ENCODE results near the gene GPR35.

The GPR35 gene, protein sequence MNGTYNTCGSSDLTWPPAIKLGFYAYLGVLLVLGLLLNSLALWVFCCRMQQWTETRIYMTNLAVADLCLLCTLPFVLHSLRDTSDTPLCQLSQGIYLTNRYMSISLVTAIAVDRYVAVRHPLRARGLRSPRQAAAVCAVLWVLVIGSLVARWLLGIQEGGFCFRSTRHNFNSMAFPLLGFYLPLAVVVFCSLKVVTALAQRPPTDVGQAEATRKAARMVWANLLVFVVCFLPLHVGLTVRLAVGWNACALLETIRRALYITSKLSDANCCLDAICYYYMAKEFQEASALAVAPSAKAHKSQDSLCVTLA

DNA sequence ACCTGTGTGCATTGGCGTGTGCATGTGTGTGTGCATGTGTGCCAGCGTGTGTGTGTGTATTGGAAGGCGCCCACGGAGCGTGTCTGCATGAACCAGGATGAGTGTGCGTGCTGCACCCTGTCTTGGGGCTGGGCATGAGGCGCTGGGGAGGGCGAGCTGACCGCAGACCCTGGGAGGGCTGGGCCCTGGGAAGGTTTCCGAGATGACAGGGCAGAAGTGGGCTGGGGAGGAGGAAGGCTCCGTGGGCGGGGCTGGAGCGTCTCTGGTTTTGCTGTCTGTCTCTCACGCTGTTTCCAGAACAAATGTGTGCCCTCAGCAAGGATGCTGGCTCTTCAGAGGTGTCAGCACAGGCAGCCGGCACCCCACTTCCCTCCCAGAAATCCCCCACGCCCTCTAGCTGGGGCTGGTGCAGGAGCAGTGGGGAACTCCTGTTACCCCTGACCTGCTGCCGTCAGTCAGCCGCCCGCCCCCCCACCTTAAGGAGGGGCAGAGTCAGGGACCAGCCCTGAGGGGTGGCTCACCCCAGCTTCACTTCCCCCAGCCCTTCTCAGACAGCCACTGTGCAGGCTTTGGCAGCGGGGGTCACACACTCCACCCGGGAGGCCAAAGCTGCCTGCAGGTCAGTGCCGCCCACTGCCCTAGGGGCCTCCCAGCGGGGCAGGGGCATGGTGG lies at the start of gene GPR35:
TSS of gene GPR35 (plus strand) at position 531 of the 672 bp plus-strand sequence. CDS start 4,473 bp downstream, outside the sequence.
- peak; percentile 38 to 79 (median 64) for DNase-seq

DNA sequence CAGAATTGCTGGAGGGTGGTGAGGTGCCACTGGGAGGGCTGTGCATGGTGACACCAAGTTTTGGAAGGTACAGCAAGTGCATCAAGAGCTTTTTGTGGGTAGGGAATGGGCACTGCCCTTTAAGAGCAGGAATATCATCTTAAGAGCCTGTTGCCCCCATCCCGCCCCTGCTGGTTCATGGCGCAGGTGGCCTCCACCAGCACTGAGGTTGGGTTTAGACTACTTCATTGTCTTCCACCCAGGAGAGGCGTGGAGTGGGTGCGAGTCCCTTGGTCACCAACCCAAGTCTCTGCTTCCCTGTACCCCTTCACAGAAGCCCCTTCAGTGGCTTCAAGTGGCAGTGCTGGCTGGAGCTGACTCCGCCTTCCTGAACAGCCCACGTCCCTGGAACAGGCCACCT lies 49.2 kb upstream of the GPR35 start:
- no peak for DNase-seq

DNA sequence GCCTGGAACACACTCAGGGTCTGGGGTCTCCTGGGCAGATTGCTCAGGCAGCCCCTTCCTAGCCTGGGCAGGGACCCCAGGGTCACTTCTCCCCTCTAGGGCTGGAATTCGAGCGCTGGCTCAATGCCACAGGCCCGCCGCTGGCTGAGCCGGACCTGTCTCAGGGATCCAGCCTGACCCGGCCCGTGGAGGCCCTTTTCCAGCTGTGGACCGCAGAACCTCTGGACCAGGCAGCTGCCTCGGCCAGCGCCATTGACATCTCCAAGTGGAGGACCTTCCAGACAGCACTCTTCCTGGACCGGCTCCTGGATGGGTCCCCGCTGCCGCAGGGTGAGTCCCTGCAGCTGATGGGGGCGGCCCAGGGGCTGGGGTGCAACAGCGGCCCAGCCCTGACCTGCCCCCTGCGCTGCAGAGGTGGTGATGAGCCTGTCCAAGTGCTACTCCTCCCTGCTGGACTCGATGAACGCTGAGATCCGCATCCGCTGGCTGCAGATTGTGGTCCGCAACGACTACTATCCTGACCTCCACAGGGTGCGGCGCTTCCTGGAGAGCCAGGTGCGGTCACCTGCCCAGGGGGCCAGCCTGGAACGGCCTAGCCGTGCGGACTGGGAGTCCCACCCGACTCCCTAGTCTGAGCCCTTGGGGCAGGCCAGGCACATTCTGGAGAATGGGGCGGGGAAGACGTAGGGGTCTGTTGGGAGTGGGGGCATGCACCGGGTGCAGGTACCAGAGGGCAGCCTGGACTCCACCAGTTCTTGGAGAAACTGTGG lies 48.7 kb upstream of the GPR35 start:
- no peak for DNase-seq

DNA sequence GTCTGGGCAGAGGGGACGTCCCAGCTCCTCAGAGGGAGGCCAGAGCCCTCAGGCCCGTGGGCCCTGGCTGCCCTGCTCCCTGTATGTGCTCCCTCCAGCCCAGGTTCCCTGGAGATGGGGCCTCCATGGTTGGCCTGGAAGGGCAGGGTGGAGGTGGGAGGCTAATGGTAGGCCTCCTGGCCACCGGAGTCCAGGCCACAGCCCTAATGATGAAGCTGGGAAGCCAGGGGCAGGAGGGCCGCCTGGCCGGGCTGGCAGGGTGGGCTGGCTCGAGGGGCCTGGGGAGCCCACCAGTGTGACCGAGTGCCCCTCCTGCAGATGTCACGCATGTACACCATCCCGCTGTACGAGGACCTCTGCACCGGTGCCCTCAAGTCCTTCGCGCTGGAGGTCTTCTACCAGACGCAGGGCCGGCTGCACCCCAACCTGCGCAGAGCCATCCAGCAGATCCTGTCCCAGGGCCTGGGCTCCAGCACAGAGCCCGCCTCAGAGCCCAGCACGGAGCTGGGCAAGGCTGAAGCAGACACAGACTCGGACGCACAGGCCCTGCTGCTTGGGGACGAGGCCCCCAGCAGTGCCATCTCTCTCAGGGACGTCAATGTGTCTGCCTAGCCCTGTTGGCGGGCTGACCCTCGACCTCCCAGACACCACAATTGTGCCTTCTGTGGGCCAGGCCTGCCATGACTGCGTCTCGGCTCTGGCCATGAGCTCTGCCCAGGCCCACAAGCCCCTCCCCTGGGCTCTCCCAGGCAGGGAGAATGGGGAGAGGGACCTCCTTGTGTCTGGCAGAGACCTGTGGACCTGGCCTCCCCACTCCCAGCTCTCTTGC lies 47.8 kb upstream of the GPR35 start:
- DNase-seq, result no peak

DNA sequence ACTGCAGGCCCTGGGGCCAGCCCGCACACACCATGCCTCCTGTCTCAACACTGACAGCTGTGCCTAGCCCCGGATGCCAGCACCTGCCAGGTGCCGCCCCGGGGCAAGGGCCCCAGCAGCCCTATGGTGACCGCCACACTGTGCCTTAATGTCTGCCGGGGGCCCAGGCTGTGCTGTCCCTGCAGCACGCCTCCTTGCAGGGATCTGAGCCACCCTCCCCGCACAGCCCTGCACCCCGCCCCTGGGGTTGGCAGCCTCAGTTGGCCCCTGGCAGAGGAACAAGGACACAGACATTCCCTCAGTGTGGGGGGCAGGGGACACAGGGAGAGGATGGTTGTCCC lies 47.2 kb upstream of the GPR35 start:
- no peak for DNase-seq

DNA sequence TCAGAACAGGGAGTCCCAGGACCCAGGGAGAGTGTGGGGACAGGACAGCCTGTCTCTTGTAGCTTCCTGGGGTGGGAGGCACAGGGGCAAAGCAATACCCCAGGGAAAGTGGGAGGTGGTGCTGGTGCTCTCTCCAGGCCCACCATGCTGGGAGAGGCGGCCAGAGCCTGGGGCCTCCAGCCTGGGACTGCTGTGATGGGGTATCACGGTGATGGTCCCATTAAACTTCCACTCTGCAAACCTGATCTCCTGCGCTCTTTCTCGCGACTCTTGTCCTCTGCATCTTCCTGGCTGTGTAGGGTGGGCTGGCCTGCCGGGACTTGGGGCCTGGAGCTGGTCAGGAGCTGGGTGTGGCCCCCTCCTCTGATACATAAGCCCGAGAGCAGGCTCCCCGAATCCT lies 46.8 kb upstream of the GPR35 start:
- DNase-seq, result no peak

DNA sequence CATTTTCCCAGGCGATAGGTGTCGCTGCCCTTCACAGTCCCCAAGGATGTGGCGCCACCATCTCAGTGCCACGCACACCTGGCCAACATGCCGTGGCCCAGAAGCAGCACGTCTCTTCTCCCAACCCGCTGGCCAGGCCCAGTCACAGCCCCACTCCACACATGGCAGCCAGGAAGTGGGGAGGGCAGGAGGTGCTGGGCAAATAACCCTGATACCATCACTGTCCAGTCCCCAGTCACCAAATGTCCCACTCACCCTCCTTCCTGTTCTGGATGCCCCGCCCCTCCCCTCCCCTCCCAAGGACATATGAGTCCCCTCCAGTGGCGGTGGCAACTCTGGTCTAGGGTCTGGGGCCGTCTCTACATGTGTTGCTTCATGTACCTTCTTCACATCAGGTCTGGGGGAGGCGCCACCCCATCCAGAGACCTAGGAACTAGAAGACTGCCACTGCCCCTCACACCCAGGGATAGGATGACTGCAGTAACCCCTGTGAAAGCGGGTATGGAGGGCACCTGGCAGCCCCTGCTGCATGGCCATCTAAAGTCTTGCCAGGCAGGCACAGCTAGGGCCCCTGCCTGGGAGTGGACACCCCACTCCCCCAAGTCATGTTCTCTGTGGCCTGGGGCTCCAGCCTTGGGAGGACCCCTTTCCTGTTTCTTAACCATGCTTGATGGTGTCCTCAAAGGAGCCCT lies 46.1 kb upstream of the GPR35 start:
- no peak for DNase-seq

DNA sequence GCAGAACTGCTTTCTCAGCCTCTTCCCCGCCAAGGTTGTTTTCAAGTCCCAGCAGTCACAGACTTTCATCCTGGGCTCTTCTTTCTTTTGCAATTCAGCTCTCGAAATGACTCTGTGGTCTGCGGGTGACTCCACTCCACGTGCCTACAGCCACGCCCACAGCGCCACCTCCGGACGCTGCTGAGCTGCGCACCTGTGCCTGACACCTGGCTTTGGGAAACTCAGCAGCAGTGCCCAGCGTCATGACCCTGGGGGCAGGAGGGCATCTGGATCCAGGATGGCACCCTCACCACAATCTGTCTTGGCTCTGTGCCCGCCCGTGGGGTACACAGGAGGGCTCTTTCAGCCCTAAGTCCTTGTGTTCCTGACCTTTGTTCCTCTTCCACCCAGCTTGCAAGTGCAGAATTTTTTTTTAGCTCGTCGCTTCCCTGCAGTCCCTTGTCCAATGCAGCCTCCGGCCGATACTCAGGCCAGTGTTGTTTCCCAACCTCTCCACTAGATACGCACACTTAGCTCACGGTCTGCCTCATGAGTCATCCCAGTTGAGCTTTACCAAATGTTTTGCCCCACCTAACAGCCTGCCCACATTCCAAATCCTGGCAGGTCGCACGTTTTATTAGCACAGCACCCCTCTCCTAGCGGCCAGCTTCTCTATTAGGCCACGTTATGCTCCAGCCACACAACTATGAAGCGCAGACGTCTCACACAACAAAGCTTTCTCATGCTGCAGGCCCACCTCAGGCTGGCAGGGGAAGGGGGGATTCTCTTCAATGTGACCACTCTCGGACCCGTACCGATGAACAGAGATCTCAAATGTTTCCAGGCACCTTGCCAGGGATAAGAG lies 45.3 kb upstream of the GPR35 start:
- peak; percentile 45 to 72 (median 60) for DNase-seq

DNA sequence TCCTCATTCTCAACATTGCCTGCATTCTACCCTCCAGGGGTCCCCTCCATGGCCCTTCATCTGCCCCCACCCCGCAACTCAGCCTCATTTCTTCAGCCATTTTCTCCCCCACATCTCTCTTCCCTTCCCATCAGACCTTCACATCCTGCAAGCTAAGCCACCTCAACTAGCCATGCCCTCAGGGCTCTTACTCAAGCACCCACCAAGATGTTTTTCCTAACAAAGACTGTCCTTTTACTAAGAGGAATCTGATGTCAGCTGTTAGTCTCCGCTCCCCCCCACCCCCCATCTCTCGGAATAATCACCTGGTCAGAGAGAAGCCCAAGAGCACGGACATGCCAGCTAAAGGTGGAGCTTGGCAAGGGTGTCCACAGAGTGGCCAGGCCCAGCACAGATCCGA lies 43.5 kb upstream of the GPR35 start:
- DNase-seq, result no peak

DNA sequence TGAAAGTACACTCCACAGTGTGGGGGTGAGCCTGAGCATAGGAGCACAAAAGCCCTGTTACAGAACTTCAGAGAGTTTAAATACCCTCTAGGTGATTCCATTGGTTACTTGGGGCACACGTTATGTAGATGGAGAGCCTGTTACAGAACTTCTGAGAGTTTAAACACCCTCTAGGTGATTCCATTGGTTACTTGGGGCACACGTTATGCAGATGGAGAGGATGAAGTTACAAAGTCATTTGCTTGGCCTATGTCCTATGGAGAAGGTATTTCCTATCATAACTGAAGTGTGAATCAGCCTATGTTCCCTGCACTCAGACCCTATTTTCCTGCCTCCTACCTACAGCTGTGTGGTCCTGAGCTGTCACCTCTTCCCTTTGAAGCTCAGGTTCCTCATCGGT lies 42.5 kb upstream of the GPR35 start:
- DNase-seq, result no peak

DNA sequence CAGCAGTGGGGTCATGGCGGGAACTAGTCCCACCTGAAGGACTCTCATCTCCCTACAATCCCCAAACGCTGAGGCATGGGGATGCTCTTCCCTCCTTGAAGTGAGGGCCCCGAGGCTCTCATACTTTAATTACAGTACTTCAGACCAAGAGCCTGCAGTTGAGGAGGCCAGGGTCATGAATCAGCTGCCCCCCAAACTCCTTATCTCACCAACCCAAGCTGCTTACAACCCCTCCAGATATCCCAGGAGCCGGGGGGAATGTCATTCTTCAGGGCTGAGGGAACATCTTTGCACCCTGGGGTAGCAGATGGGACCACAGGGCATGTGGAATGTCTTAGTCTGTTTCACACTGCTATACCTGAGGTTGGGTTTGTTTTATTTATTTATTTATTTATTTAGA lies 41.5 kb upstream of the GPR35 start:
- DNase-seq, result no peak

DNA sequence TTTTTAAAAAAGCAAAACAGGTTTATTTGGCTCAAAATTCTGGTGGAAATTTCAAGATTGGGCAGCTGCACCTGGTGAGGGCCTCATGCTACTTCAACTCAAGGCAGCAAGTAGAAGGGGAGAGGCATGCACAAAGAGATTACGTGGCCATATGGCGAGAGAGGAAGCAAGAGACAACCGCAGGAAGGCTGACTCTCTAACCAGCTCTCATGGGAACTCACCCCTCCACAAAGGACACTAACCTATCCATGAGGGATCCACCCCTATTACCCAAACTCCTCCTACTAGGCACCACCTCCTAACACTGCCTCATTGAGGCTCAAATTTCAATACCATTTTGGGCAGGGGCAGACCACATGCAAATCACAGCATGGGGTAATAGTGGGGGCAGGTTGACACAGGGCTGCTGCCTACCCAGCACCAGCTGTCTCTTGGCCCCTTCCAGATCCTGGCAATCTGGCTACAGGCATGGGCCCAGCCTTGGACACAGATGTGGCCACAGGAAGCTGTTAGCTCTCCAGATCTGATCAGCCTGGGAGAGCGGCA lies 40.7 kb upstream of the GPR35 start:
- no peak for DNase-seq

DNA sequence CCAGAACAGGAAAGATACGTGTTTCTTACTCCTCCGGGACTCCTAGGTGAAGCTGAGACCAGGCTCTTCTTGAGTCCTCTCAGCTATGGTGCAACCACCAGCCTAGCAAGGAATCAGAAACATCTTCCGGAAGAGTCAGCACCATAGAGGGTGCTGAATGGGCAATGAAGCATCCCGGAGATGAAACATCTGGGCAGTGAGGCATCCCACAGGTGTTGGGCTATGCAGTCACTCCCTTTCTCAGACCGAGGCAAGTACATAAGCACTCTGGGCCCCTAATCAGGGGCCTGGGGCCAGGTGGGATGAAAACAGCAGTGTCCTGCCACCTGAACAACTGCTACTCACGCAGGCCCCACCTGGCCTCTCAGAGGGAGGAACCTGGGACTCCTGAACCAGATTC lies 40.2 kb upstream of the GPR35 start:
- no peak for DNase-seq

DNA sequence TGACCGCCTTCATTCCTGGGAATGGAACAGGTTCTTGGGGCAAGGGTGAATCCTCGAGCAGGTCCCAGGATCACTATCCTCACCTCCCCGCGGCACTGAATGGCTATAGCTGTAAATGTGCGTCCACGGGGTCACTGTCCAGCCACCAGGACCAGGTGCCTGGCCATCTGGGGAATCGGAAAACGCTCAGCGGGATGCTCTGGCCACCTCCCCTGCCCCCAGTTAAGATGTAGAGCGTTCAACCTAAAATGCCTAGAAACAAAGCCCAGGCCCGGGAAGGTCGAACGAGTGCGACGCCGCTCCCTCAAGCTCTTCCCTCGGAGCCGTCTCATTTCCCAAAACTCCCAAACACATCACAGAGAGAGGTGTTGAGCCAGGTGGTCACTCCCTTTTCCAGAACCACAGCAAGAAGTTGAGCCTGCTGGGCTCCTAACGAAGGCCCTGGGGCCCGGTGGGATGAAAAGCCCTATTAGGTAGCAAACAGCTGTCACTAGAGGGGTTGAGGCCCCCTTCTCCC lies 39.5 kb upstream of the GPR35 start:
- no peak for DNase-seq

DNA sequence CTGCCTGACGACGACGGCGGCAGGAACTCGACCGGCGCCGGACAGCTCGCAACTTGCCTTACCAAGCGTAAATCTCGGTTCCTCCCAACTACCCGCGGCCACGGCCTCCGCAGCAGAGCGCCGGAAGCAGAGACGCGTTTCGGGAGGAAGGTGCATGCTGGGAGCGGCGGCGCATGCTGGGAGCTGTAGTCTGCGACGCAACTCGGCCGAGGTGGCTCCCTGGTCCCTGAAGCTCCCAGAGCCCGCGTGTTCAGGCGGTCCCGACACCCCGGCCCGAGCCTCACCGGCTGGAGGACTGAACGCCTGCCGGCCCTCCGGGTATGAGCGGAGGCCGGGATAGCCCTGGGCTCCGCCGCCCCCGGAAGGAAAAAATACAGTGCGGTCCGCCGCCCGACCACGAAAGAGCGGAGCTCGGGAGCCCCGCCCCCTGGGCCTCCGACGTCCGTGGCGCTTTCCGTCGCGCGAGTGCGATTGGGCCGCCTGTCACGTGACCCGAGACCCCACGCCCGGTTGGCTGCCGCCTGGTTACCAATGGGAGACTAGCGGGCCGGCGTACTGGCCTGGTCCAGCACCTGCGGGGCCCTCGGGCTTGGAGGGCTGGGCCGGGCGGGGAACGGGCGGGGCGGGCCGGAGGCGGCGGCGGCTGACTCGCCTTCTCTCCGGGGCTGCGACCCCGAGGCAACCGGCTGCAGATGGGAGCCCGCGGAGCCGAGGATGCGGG lies 38.9 kb upstream of the GPR35 start, which contains the start of gene CAPN10:
TSS of gene CAPN10 (plus strand) at position 537 of the 721 bp plus-strand sequence. CDS start at position 715, 178 bp downstream.
- DNase-seq, result peak; percentile 89 to 99 (median 95)

DNA sequence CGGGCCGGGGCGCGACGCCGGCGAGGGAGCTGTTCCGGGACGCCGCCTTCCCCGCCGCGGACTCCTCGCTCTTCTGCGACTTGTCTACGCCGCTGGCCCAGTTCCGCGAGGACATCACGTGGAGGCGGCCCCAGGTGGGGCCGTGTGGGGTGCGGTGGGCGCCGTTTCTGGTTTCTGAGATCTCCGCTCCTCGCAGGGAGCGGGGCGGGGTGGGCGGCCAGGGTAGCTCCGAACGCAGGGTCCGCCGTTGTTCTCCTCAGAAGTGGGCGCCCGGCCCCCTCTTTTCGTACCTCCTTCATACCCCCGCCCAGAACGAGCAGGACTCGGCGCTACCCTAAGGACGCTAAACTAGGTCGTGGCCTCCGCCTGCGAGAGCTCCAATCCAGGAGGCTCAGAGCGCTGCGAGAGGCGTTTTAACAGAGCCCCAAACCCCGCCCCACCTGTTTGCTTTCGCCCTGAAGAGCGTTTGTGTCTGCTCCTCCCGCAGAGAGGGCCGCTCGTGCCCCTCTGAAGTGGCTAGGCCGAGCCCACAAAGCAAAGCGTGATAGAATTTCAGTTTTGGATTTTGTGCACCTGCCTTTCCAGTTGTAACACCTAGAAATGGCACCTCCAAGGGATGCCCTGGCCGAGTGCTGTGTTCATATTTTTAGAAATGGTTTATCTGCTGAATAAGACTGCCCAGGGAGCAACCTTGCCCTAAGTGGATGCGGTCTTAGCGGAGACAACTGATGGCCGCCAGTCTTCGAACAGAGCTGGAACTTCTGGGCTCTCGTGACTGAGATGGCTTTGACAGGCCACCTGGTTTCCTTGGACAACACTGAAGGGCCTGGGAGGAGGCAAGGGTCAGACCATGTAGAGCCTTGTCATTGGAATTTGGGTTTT lies 38.1 kb upstream of the GPR35 start:
- DNase-seq, result peak; percentile 33 to 59 (median 42)

DNA sequence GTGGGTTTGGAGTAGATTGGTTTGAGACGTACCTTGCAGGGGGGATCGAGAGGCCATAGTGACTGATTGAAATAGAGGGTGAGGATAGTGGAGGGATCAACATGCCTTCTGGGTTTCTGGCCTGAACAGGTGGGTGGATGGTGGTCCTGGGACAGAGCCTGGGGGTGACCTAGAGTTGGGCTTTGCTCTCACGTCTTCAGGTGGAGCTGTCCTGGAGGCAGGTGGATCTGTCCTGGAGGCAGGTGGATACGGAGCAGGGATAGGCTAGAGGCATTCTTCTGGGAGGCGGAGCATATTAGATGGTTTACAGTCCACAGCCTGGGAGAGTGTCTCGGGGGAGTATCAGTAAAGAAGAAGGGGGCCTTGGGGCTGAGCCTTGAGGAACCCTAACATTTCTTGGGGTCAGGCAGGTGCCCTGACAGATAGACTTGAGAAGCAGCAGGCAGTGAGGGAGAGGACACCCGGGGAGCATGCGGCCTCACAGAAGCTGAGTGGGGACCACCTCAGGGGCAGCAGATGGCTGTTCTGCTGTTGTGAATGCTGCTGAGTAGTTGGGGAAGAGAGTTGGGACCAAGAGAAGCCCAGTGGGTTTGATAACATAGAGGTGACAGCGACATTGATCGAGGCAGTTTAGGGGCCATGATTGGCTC lies 37.1 kb upstream of the GPR35 start:
- DNase-seq, result no peak

DNA sequence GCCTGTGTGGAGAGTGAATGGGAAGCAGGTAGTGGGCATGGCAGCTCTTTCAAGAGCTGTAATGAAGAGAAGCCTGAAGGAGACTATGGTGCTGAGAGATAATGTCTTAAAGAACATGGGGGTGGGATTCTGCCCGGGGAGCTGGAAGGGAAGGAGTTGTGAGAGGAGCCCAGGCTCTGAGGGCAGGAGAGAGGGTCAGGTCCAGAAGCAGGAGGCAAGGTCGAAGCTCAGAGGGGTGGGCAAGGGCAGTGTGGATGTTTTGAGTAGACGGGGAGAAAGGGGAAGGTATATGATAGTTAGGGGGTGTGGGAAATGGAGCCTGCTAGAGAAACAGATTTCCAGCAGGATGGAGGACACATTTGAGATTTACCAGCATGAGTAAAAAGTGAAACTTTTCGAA lies 36.6 kb upstream of the GPR35 start:
- DNase-seq, result no peak
